K562 (cell line): Measurements from ENCODE around the gene CHCHD5. TPM values are rescaled to one million over a fixed set of nuclear protein-coding genes. Genes with fewer than 3 reads are reported as not detected.

Experiments
- CBFA2T2 ChIP-seq: fragments of 450-650 bp; conservative IDR thresholded peaks from 2 replicates; pipeline ENCODE4 v1.6.1; 2017; ENCODE audit warnings: mild to moderate bottlenecking
- CREM ChIP-seq: IDR thresholded peaks from 2 replicates; pipeline ENCODE4 v1.6.1; 2014; ENCODE audit warnings: antibody characterized with exemption, low read depth
- ETV6 ChIP-seq, 3 experiments: fragments of 150-350 bp in 1 of 3; sonication (generic) in 1 of 3; formaldehyde crosslinking in 1 of 3; IDR thresholded peaks; 2 replicates each; pipeline versions ENCODE4 v1.6.1 to v1.8.0; 2014 to 2022; ENCODE audit warnings: borderline replicate concordance in 2 of 3, low read depth in 2 of 3, antibody characterized with exemption in 1 of 3, low read length in 1 of 3, mild to moderate bottlenecking in 1 of 3, missing genetic modification reagents in 1 of 3
- GABPB2 ChIP-seq: fragments of 250-450 bp; sonication (Bioruptor Pico); conservative IDR thresholded peaks from 2 replicates; pipeline ENCODE4 v1.5.1; 2021; ENCODE audit warnings: mild to moderate bottlenecking
- HINFP ChIP-seq: fragments of 450-650 bp; conservative IDR thresholded peaks from 2 replicates; pipeline ENCODE4 v1.6.1; 2016; ENCODE audit warnings: missing genetic modification characterization, low read depth, mild to moderate bottlenecking, control low read depth, missing compliant biosample characterization
- HMGN3 ChIP-seq: IDR thresholded peaks from 2 replicates; pipeline ENCODE4 v1.6.1; 2011; ENCODE audit warnings: borderline replicate concordance, low read depth, mild to moderate bottlenecking, mixed read lengths, low read length; ENCODE audit not compliant: insufficient read length; ENCODE audit errors: extremely low read depth
- KLF16 ChIP-seq: IDR thresholded peaks from 2 replicates; pipeline ENCODE4 v1.6.1; 2016; ENCODE audit warnings: antibody characterized with exemption
- MYBL2 ChIP-seq, 2 experiments: fragments of 450-650 bp in 1 of 2; sonication (generic) in 1 of 2; formaldehyde crosslinking in 1 of 2; IDR thresholded peaks; 2 replicates each; pipeline versions ENCODE4 v1.6.1 to v1.8.1; 2017 to 2022; ENCODE audit warnings: borderline replicate concordance in 1 of 2, inconsistent platforms in 1 of 2, low read depth in 1 of 2, mild to moderate bottlenecking in 1 of 2, missing genetic modification reagents in 1 of 2, moderate library complexity in 1 of 2
- NR2C2 ChIP-seq, 2 experiments: fragments of 200-800 bp in 1 of 2; sonication (Bioruptor generic) in 1 of 2; sonication (generic) in 1 of 2; formaldehyde crosslinking in 1 of 2; IDR thresholded peaks; 2 replicates each; pipeline versions ENCODE4 v1.6.1 to v1.8.0; 2016 to 2022; ENCODE audit warnings: mild to moderate bottlenecking in 1 of 2, missing compliant biosample characterization in 1 of 2, missing genetic modification characterization in 1 of 2, missing genetic modification reagents in 1 of 2
- PKNOX1 ChIP-seq: fragments of 450-650 bp; IDR thresholded peaks from 2 replicates; pipeline ENCODE4 v1.6.1; 2016
- PML ChIP-seq: IDR thresholded peaks from 2 replicates; pipeline ENCODE4 v1.6.1; 2012; ENCODE audit warnings: low read length, inconsistent platforms
- RB1 ChIP-seq: fragments of 450-650 bp; IDR thresholded peaks from 2 replicates; pipeline ENCODE4 v1.6.1; 2017; ENCODE audit warnings: low read depth, mild to moderate bottlenecking
- RCOR1 ChIP-seq, 2 experiments: IDR thresholded peaks; 2 replicates each; pipeline ENCODE4 v1.6.1; 2012; ENCODE audit warnings: low read depth in 2 of 2, low read length in 2 of 2, borderline replicate concordance in 1 of 2, improper control_type of control experiment in 1 of 2
- RNF2 ChIP-seq: sonication (generic); IDR thresholded peaks from 2 replicates; pipeline ENCODE4 v1.6.1; 2016
- SIX5 ChIP-seq, 2 experiments: IDR thresholded peaks; 2 replicates each; pipeline ENCODE4 v1.6.1; 2011; ENCODE audit warnings: low read length in 2 of 2, borderline replicate concordance in 1 of 2, low read depth in 1 of 2, mild to moderate bottlenecking in 1 of 2, moderate library complexity in 1 of 2; ENCODE audit not compliant: insufficient read depth in 1 of 2
- SRSF3 ChIP-seq: fragments of 200-400 bp; formaldehyde crosslinking; IDR thresholded peaks from 2 replicates; pipeline ENCODE4 v1.6.1; 2016; ENCODE audit warnings: mild to moderate bottlenecking, low read length, moderate library complexity; ENCODE audit not compliant: insufficient read depth
- SRSF9 ChIP-seq: fragments of 200-400 bp; formaldehyde crosslinking; IDR thresholded peaks from 2 replicates; pipeline ENCODE4 v1.6.1; 2017; ENCODE audit warnings: low read depth, low read length, borderline replicate concordance
- ZBTB5 ChIP-seq: fragments of 450-650 bp; IDR thresholded peaks from 2 replicates; pipeline ENCODE4 v1.6.1; 2017; ENCODE audit warnings: antibody characterized with exemption
- ZNF707 ChIP-seq: fragments of 250-450 bp; sonication (Bioruptor Pico); conservative IDR thresholded peaks from 2 replicates; pipeline ENCODE4 v1.8.0; 2022; ENCODE audit warnings: inconsistent platforms, mild to moderate bottlenecking, moderate library complexity
- polyA plus RNA-seq, 8 experiments: library from polyadenylated mRNA; depleted of rRNA in 4 of 8; stranded (reverse) in 5 of 8; unstranded in 3 of 8; fragments of >200 nt; fragmentation: Nextera tagmentation in 2 of 8; fragmentation: Illumina TruSeq in 1 of 8; extraction: Ambion mirVana in 2 of 8; extraction: Trizol in 1 of 8; gene quantifications; 2 replicates each; pipeline versions ENCODE4 v1.2.1 to v1.2.3, GENCODE V29; 2011 to 2014; ENCODE audit warnings: inconsistent platforms in 1 of 8, missing spikeins in 1 of 8
- total RNA-seq, 7 experiments: library from RNA; depleted of rRNA in 6 of 7; stranded (reverse); fragments of >200 nt in 6 of 7; fragmentation: Illumina TruSeq in 2 of 7; extraction: Trizol in 2 of 7; gene quantifications; 2 replicates each; pipeline versions ENCODE4 v1.2.1 to v1.2.3, GENCODE V29; 2011 to 2021; ENCODE audit warnings: low replicate concordance in 1 of 7
- TF ChIP-seq, protein P1 (sequence below): fragments of 250-450 bp; sonication (Bioruptor Pico); IDR thresholded peaks from 2 replicates; pipeline ENCODE4 v1.4.0; 2020; ENCODE audit warnings: mild to moderate bottlenecking, moderate library complexity, borderline replicate concordance

The CHCHD5 gene
- total and polyA plus RNA-seq, 9 of the 15 experiments (the other 6 are each of a cell fraction or from before 2014, with no cell fraction given) = 7.4 to 79.3 (median 33.4) TPM

DNA sequence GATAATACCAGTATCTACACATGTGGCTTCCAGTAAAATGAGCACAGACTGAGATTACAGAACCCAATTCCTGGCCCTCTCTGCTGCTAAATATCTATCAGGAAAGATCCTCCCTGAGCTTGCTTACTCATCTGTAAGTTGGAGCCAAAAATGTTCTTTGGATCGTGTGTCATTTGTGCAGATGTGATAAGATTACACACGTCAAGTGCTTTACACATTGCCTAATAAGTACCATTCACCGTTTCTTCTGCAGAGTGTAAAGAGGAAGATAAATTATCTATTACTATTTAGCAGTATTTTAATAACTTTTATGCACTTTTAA, 38.1 kb downstream of the CHCHD5 start (continued):
- no peak for TF ChIP-seq ETV6 (IDR thresholded peaks at IDR 0.05; ENCODE audit: borderline replicate concordance in 1 of 2, low read depth in 2 of 2, low read length in 1 of 2)
- no peak for TF ChIP-seq ETV6 (CRISPR knock-in tag; IDR thresholded peaks at IDR 0.05; ENCODE audit: borderline replicate concordance)
- peak; percentile 70 for TF ChIP-seq CREM
- peak in 1 of 2 experiments; percentile 80; a peak in 2 of 4 replicates for TF ChIP-seq RCOR1 (IDR thresholded peaks at IDR 0.05; ENCODE audit: borderline replicate concordance in 1 of 2, low read depth in 2 of 2, low read length in 2 of 2)
- TF ChIP-seq HMGN3 = no peak
- TF ChIP-seq RB1 = no peak
- peak; percentile 40; the same call in 1 of the 2 replicates for TF ChIP-seq CBFA2T2
- no peak for TF ChIP-seq KLF16
- no peak for TF ChIP-seq RNF2
- no peak for TF ChIP-seq SIX5 (IDR thresholded peaks at IDR 0.05; ENCODE audit: borderline replicate concordance in 1 of 2, insufficient read depth in 1 of 2, low read depth in 1 of 2, low read length in 2 of 2)
- no peak for TF ChIP-seq SRSF3
- no peak for TF ChIP-seq SRSF9
- TF ChIP-seq GABPB2 (CRISPR knock-in tag) = no peak
- TF ChIP-seq MYBL2 (IDR thresholded peaks at IDR 0.05; ENCODE audit: low read depth) = no peak
- no peak for TF ChIP-seq MYBL2 (CRISPR knock-in tag; IDR thresholded peaks at IDR 0.05; ENCODE audit: borderline replicate concordance)
- TF ChIP-seq HINFP (tag) = no peak
- TF ChIP-seq ZBTB5 = no peak
- TF ChIP-seq, protein P1, sequence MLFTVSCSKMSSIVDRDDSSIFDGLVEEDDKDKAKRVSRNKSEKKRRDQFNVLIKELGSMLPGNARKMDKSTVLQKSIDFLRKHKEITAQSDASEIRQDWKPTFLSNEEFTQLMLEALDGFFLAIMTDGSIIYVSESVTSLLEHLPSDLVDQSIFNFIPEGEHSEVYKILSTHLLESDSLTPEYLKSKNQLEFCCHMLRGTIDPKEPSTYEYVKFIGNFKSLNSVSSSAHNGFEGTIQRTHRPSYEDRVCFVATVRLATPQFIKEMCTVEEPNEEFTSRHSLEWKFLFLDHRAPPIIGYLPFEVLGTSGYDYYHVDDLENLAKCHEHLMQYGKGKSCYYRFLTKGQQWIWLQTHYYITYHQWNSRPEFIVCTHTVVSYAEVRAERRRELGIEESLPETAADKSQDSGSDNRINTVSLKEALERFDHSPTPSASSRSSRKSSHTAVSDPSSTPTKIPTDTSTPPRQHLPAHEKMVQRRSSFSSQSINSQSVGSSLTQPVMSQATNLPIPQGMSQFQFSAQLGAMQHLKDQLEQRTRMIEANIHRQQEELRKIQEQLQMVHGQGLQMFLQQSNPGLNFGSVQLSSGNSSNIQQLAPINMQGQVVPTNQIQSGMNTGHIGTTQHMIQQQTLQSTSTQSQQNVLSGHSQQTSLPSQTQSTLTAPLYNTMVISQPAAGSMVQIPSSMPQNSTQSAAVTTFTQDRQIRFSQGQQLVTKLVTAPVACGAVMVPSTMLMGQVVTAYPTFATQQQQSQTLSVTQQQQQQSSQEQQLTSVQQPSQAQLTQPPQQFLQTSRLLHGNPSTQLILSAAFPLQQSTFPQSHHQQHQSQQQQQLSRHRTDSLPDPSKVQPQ (CRISPR knock-in tag) = no peak
- no peak for TF ChIP-seq NR2C2 (CRISPR knock-in tag; IDR thresholded peaks at IDR 0.05)
- no peak for TF ChIP-seq NR2C2 (tag; IDR thresholded peaks at IDR 0.05)
- TF ChIP-seq ZNF707 (CRISPR knock-in tag) = no peak
- TF ChIP-seq PKNOX1 = peak; percentile 61
- no peak for TF ChIP-seq PML
